Tibial nerve (tissue), 4 donors: ENCODE results near the gene TSEN34. TPM values are rescaled to one million over a fixed set of nuclear protein-coding genes. Genes with fewer than 3 reads are reported as not detected.
"Not testable (repeated sequence)": the region's sequence is repeated elsewhere in the genome, so short reads cannot be mapped to it uniquely, and the experiment has no call there.

Experiments
- DNase-seq, 2 donors: peaks; one replicate each; pipeline ENCODE4 v3.0.0-alpha.2; 2019; ENCODE audit warnings: low spot score in 2 of 2
- H3K27ac ChIP-seq, 4 donors: fragments of 200-600 bp; sonication (generic) in 3 of 4; one replicate each; pipeline ENCODE4 v1.5.1; 2017 to 2019; ENCODE audit warnings: mild to moderate bottlenecking in 1 of 4
- H3K27me3 ChIP-seq, 2 donors: fragments of 200-600 bp; sonication (generic) in 1 of 2; one replicate each; pipeline versions ENCODE4 v1.5.1 to v1.6.0; 2017 to 2019
- H3K36me3 ChIP-seq, 3 donors: fragments of 200-600 bp; sonication (generic); one replicate each; pipeline ENCODE4 v1.5.1; 2018 to 2019
- H3K4me1 ChIP-seq, 4 donors: fragments of 200-600 bp; sonication (generic) in 3 of 4; one replicate each; pipeline ENCODE4 v1.5.1; 2017 to 2019
- H3K4me3 ChIP-seq, 4 donors: fragments of 200-600 bp; sonication (generic) in 3 of 4; one replicate each; pipeline ENCODE4 v1.5.1; 2017 to 2019; ENCODE audit warnings: mild to moderate bottlenecking in 1 of 4, moderate library complexity in 1 of 4
- H3K9me3 ChIP-seq, 4 donors: fragments of 200-600 bp; sonication (generic) in 3 of 4; one replicate each; pipeline ENCODE4 v1.5.1; 2017 to 2019
- EP300 ChIP-seq, 2 donors: sonication (generic); formaldehyde crosslinking; IDR thresholded peaks; one replicate each; pipeline ENCODE4 v1.6.1; 2017; ENCODE audit warnings: antibody characterized with exemption in 2 of 2, mild to moderate bottlenecking in 1 of 2
- POLR2A ChIP-seq, 2 donors: fragments of 450-650 bp; IDR thresholded peaks; one replicate each; pipeline ENCODE4 v1.6.1; 2017; ENCODE audit warnings: antibody characterized with exemption in 2 of 2, mild to moderate bottlenecking in 2 of 2, moderate library complexity in 2 of 2
- WGBS, 2 donors: methylation state at CpG; one replicate each; pipeline ENCODE4 v1.1.5; 2018; 5-methylcytosine and 5-hydroxymethylcytosine counted together
- total RNA-seq, 4 donors: library from RNA; depleted of rRNA; stranded (reverse); fragments of >200 nt; gene quantifications; one replicate each; pipeline ENCODE4 v1.1.0, GENCODE V29; 2016
- TF ChIP-seq, protein P1 (sequence below), 5 experiments: fragments of 200-600 bp in 3 of 5; fragments of 450-650 bp in 2 of 5; sonication (generic) in 3 of 5; IDR thresholded peaks; one replicate each; pipeline ENCODE4 v1.5.1; 2016 to 2019; ENCODE audit warnings: antibody characterized with exemption in 5 of 5, mild to moderate bottlenecking in 3 of 5, moderate library complexity in 2 of 5

TSEN34 gene
- total RNA-seq, 4 donors from 2014 or later, result 37.3 to 70.8 (median 49.6) TPM

DNA sequence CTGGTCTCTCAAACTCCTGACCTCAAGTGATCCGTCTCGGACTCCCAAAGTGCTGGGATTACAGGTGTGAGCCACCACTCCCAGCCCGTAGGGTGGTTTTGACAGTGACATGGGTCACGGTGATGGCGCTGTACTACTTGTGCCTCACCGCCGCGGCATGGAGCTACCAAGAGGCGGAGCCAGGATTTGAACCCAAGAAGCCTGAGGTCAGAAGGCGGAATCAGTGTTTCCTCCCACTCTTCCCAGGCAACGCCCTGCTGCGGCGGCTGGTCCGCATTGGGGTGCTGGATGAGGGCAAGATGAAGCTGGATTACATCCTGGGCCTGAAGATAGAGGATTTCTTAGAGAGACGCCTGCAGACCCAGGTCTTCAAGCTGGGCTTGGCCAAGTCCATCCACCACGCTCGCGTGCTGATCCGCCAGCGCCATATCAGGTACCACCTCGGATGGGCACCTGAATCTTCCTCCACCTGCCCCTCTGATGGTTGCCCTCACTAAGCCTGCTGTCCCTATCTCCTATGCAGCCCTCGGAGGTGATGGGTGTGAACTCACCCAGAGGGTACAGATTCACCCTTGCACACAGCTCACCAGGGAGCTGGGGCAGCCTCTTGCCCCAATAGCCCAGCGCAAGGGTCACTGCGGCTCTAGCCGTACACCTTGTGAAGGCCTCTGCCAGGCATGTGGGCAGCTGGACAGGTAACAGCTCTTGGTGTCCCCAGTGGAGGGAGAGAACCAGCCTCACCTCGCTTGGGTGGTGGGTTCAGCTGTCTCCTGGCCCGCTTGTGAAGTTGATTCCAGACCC lies 15.1 kb downstream of the TSEN34 start:
- no peaks in the 10 kb centered on the region for H3K27me3 ChIP-seq
- peaks cover 0 to 93% (median 61%) of the 10 kb centered on the region in 4 donors for H3K4me1 ChIP-seq
- peak overlapping the region in 2 of 4 donors; percentile 77 to 89 for H3K27ac ChIP-seq
- DNase-seq, result no peak
- H3K4me3 ChIP-seq, result no peak overlapping the region
- WGBS, 2 donors, result 89 to 90% methylated on average over 21 to 27 of the region's 27 CpGs
- TF ChIP-seq, protein P1, sequence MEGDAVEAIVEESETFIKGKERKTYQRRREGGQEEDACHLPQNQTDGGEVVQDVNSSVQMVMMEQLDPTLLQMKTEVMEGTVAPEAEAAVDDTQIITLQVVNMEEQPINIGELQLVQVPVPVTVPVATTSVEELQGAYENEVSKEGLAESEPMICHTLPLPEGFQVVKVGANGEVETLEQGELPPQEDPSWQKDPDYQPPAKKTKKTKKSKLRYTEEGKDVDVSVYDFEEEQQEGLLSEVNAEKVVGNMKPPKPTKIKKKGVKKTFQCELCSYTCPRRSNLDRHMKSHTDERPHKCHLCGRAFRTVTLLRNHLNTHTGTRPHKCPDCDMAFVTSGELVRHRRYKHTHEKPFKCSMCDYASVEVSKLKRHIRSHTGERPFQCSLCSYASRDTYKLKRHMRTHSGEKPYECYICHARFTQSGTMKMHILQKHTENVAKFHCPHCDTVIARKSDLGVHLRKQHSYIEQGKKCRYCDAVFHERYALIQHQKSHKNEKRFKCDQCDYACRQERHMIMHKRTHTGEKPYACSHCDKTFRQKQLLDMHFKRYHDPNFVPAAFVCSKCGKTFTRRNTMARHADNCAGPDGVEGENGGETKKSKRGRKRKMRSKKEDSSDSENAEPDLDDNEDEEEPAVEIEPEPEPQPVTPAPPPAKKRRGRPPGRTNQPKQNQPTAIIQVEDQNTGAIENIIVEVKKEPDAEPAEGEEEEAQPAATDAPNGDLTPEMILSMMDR (IDR thresholded peaks at IDR 0.05), result no peak
- TF ChIP-seq EP300 (IDR thresholded peaks at IDR 0.05) (no peak), POLR2A (IDR thresholded peaks at IDR 0.05) (no peak)
- H3K36me3 ChIP-seq, result peaks cover 2 to 75% (median 50%) of the 10 kb centered on the region in 3 donors
- H3K9me3 ChIP-seq, result no peaks in the 10 kb centered on the region

DNA sequence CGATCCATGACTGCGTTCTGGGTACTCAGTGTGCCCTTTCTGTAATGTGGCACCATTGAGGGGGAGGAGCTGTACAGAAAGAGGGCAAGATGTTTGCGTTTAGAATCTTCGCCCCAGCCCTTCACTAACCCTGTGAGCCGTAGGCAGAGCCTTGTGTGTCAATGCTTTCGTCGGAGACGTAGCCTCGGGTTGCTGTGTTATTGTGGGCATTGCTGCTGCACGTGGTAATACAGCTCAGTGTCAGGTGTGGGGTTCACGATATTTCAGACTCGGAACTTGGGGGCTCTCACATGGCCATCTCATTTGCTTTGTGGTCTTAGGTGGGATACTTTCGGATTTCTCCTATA lies 15.7 kb downstream of the TSEN34 start:
- Histone ChIP-seq H3K36me3 (peaks cover 2 to 73% (median 48%) of the 10 kb centered on the region in 3 donors), H3K27ac (peak overlapping the region in 2 of 4 donors; percentile 77 to 89), H3K4me1 (peaks cover 0 to 87% (median 56%) of the 10 kb centered on the region in 4 donors), H3K4me3 (no peak overlapping the region), H3K27me3 (no peaks in the 10 kb centered on the region), H3K9me3 (no peaks in the 10 kb centered on the region)
- 80 to 84% methylated on average over 13 of the region's 13 CpGs for WGBS, 2 donors
- no peak for DNase-seq
- no peak for TF ChIP-seq EP300 (IDR thresholded peaks at IDR 0.05)
- TF ChIP-seq, protein P1 (IDR thresholded peaks at IDR 0.05), result no peak

DNA sequence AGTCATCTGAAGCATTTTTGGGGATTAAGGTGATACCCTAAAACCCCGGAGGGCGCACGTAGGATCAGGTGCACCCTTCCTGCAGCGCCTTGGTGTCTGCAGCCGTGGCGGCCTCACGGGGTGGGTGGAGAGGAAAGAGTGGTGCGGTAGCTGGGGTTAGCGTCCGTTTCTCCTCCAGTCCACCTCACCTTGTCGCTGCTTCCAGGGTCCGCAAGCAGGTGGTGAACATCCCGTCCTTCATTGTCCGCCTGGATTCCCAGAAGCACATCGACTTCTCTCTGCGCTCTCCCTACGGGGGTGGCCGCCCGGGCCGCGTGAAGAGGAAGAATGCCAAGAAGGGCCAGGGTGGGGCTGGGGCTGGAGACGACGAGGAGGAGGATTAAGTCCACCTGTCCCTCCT lies 16.1 kb downstream of the TSEN34 start:
- H3K27me3 ChIP-seq, H3K4me3 ChIP-seq, H3K9me3 ChIP-seq, DNase-seq: not testable (repeated sequence)
- Histone ChIP-seq H3K4me1 (peaks cover 0 to 83% (median 52%) of the 10 kb centered on the region in 4 donors), H3K27ac (peak overlapping the region in 2 of 4 donors; percentile 77 to 89), H3K36me3 (peaks cover 2 to 69% (median 44%) of the 10 kb centered on the region in 3 donors)
- WGBS, 2 donors, result 62 to 76% methylated on average over 21 to 23 of the region's 23 CpGs

DNA sequence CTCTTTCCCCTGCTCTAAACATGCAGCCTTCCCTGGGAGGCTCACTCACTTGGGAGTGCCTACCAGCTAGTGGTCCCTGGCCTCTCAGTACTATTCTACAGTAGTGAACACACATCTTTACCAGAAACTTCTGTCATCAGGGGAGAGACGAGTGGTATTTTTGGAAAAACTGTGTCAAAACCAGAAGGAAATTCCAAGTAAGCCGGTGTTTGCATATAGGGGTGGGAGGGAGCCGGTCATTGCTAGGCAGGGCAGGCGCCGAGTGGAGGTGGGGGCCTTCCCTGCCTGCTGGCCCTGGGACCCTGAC lies 16.5 kb downstream of the TSEN34 start:
- H3K9me3 ChIP-seq, result no peaks in the 10 kb centered on the region
- 48 to 59% methylated on average over 5 of the region's 5 CpGs for WGBS, 2 donors
- peak overlapping the region in 3 of 4 donors; percentile 53 to 89 (median 77) for H3K27ac ChIP-seq
- no peak overlapping the region for H3K4me3 ChIP-seq
- TF ChIP-seq, protein P1 (IDR thresholded peaks at IDR 0.05), result no peak
- TF ChIP-seq EP300 (IDR thresholded peaks at IDR 0.05) (no peak), POLR2A (IDR thresholded peaks at IDR 0.05) (no peak)
- DNase-seq, result no peak
- H3K27me3 ChIP-seq, result no peaks in the 10 kb centered on the region
- peaks cover 0 to 79% (median 48%) of the 10 kb centered on the region in 4 donors for H3K4me1 ChIP-seq
- peaks cover 2 to 65% (median 40%) of the 10 kb centered on the region in 3 donors for H3K36me3 ChIP-seq

DNA sequence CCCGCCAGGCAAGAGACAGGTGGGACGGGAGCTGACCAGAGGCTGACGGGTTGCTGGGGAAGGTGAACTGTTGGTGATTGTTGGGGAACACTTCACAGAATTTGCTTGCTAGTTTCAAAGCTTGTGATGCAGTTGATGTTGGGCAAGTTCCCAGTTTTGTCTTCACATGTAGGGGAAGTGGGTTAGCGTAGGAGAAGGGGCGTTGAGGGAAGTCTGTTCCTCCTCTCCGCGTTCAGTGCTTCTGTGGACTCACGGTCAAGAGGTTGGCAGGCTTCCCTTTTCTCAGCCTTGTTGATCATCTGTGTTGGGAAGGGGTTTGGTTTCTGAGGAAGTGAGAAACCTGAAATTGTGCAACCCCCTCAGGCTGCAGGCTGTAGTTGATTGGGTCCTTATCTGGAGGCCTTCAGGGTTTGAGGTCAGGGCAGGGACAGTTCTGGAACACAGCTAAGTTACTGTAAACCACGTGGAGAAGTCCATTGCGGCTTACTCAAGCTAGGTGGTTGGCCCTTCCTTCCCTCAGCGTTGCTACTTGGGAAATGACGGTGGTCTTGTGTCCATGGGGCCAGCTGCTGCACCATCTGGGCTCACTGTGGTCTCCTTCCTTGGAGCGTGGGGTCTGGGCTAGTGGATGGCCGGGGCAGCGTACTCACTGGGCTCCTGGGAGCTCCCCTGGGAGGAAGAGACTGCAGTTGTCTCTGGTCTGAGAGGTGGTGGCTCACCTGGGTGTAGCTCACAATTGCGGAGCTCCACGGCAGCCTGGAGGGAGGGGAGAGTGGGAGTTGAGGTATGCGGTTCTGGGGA lies 17.1 kb downstream of the TSEN34 start:
- H3K4me3 ChIP-seq, result no peak overlapping the region
- H3K27me3 ChIP-seq, result no peaks in the 10 kb centered on the region
- H3K36me3 ChIP-seq, result peaks cover 0 to 59% (median 34%) of the 10 kb centered on the region in 3 donors
- WGBS, 2 donors, result 58 to 71% methylated on average over 16 to 17 of the region's 18 CpGs
- no peaks in the 10 kb centered on the region for H3K9me3 ChIP-seq
- TF ChIP-seq, protein P1 (IDR thresholded peaks at IDR 0.05), result peak in 1 of 5 experiments; percentile 10
- no peak for TF ChIP-seq POLR2A (IDR thresholded peaks at IDR 0.05)
- TF ChIP-seq EP300 (IDR thresholded peaks at IDR 0.05), result peak; percentile 73 to 82
- peak in 1 of 2 donors; percentile 75 for DNase-seq
- peaks cover 0 to 74% (median 42%) of the 10 kb centered on the region in 4 donors for H3K4me1 ChIP-seq
- peak overlapping the region in 3 of 4 donors; percentile 53 to 95 (median 89) for H3K27ac ChIP-seq
